HG03378 (cell line): ENCODE measurements around the gene KDR.

Source experiments
- ATAC-seq: cut with Tn5 transposase; IDR thresholded peaks from one replicate; pipeline ENCODE4 v1.9.1; 2021; ENCODE audit warnings: mild to moderate bottlenecking, moderate library complexity; ENCODE audit not compliant: unreplicated experiment

Gene KDR

DNA sequence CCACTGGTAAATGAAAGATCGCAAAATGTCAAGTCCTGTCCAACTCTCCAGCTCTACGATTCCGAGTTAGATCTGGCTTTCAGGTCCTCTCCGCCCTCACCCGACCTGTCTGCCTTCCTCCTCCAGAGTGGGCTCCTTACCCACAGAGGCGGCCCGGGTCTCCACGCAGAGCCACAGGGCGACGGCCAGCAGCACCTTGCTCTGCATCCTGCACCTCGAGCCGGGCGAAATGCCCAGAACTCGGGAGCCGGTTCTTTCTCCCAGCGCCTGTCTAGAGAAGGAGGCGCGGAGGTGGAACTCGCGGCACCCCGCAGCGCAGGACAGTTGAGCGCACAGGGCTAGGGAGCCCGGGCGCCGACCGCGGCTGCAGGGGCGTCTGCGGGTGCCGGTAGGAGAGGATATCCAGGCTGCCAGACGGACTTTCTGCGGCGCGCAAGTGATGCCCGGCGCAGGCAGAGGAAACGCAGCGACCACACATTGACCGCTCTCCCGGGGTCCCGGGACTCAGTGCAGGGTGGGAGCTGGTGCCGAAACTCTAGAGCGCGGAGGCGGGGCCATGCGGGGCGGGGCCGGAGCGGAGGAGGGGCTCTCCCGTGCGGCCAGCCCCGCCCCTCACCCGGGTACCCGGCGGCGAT lies at the start of gene KDR:
Gene KDR, minus strand, starts transcription at position 509 of the 635 bp plus-strand sequence. Its CDS starts 302 bp downstream, at position 207.
- no peak for ATAC-seq

DNA sequence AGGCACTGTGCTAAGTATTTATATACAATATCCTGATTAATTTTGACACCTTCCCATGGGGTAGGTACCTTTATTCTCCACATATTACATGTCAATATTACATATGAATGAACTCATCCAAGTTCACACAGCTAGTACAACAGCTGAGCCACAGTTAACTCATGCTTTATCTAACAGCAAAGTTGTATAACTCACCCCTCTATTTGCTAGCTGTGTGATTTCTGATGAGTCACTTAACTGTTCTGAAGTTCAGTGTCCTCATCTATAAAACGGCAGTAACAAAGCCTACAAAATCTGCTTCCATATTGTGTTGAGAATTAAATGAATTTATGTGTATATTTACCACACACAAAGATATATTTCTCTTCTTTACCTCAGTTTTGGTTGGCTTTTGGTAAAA lies 48.2 kb upstream of the KDR start:
- no peak for ATAC-seq

DNA sequence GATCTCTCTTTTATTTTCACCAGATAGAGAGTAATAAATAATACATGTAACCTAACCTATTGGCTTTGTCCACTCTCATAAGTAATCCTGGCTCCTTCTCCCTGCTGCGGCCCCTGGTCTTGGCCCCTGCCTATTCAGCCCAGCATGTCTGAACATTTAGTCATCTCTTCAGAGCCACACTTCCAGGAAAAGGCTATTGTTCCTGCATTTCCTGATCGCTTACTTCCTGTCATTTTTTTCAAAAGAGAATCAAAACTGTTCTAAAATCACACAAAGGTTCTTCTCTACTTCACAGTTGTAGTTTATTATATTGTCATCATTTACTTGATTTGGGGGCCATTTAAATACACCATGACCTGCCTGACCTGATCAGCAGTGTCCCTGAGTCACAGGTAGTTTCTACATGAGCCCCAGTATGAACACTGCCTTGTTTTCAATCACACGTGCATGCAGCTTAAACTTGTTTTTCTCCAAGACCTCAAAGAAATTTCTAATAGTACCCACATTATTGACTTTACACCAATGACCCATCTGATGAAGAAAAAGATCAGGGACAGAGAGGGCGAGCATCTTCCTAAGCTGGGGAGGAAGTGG lies 47.4 kb upstream of the KDR start:
- ATAC-seq: no peak

DNA sequence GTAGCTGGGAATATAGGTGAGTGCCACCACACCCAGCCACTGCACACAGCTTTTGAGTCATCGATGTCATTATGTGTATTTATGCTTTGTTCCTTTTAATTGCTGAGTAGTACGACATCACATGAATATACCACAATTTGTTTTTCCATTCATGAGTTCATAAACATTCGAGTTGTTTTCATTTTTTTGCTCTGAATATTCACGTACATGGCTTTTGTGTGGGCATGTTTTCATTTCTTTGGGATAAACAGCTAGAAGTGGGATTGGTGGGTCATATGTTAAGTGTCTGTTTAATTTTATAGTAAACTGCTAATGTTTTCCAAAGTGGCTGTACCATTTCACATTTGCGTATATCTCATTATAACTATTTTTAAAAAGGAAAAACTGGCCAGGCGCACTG lies 45.1 kb upstream of the KDR start:
- no peak for ATAC-seq

DNA sequence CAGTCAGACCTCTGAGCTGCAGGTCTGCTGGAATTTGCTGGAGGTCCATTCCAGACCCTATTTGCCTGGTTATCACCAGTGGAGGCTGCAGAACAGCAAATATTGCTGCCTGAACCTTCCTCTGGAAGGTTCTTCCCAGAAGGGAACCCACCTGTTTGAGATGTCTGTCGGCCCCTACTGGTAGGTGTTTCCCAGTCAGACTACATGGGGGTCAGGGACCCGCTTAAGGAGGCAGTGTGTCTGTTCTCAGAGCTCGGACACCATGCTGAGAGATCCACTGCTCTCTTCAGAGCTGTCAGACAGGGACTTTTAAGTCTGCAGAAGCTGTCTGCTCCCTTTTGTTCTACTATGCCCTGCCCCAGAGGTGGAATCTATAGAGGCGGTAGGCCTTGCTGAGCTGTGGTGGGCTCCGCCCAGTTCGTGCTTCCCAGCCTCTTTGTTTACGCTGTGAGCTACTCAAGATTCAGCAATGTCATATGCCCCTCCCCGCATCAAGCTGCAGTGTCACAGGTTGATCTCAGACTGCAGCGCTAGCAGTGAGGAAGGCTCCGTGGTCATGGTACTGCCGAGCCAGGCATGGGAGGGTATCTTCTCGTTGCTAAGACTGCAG lies 44.1 kb upstream of the KDR start:
- ATAC-seq: no peak

DNA sequence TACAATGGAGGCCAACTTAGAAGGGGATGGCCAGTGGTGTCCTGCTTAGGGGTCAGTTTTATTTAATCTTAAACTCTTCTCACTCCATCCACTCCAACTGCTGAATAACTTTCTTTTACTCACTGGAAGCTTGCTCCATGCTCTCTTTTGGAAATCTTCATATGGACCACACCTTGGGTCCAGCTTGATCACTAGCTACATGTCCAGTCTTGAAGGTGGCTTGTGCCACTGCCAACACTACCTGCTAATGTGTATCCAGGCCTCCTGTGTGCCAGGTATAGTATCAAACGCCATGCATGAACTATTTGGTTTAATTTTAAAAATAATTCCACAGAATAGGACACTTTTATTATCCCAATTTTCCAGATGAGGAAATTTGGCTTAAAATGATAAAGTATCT lies 37.0 kb upstream of the KDR start:
- ATAC-seq: no peak

DNA sequence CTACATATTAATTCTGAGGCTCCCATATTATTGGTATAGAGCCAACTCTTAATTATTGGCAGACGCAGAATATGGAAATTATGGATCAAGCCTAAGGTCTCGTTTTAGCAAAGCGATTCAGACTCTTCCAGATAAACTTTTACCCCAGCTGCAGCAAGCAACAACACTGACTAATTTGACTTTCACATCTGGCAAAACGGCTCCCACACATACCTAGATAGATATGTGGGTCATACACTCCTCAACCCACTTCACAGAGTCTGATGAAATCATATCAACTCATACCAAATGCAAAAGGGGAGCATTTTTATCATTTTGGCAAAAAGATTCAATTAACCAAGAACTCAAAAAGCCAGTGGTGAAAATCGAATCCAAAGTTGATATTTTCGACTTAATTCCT lies 36.3 kb upstream of the KDR start:
- ATAC-seq: no peak

GRCh38 chr4:55159851-55160250 lies 34.5 kb upstream of the KDR start:
- no peak for ATAC-seq

DNA sequence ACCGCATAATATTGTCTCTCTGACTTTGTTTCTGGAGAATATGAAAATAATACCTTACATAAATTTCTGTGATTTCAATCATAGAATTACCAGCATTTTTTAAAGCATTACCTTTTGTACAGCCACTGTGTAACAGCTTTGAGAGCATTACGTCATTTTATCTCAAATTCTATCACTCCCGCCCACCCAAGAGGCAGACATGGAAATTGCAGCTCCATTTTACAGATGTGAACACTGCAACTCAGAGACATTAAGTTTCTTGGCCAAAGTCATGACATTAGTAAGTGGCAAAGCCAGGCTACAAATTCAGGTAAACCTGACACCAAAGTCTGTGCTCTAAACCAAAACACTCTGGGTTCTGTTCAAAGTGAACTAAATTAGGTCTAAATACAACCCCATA lies 33.6 kb upstream of the KDR start:
- no peak for ATAC-seq

DNA sequence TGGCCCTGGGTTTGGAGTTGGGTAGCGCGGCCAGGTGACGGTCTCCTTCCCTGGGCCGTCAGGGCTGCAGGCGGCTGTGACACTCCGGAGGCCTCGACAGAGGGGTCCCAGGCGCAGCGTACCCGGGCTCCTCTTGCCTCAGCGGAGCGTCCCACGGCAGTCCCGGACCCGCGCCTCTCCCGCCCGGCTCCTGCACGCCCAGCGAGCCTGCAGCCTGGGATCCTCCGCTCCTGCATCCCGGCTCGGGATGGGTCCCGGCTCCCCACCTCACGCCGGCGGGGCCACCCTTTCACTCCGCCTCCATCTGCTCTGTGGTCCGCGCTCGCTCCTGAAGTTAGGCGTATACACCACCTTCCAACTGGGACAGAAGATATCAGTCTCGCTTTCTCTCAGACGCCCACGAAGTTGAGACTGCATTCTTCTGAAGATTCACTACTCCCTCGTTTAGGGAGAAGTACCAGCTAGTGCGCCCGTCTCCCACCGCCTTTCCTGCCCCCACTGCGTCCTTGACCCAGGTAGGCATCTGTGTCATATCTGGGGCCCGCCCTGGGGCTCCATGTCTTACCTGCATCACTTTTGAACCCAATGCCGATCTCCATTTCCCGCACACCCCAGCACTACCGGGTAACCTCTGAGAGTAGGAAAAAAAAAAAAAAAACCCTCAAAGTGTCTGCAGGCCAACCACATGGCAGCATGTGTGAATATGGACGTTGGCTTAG lies 32.3 kb upstream of the KDR start:
- ATAC-seq: no peak

DNA sequence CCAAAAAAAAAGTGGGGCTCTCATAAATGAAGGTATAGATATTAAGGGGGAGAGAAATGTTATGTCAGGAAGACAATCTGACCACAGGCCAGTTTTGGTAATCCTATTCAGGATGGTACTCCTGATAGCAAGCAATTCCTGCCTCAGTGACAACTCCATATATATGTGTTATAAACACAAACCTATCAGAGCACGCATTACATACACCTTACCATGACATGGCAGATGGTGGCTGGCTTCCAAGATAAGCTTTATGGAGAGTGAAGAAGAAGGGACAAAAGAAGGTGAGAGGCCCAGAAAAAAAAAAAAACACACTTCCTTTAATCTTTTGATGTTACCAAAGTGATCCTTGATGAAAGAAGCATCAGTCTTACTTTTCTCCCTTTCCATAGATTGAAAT lies 29.5 kb upstream of the KDR start:
- no peak for ATAC-seq

GRCh38 chr4:55154290-55154880 lies 29.0 kb upstream of the KDR start:
- no peak for ATAC-seq

DNA sequence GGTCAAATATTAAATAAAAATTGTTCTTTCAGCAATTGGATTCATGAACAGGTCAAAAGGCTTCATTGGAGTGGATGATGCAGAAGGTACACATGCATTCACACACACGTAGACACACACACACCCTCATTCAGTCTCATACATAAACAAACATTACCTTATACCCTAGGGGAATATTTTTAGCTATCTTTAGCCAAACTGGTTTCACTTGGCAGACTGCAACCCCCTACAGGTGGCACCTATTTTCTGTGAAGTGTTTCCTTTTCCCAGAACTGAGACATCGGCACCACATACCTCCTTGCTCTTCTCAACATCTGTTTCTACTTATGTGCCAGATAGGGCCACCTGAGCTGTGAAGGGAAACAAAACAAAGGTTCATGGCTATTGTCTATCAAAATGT lies 18.5 kb upstream of the KDR start:
- no peak for ATAC-seq

- ATAC-seq: no peak
Measured at GRCh38 chr4:55138367-55138766, 13.0 kb upstream of the KDR start.

DNA sequence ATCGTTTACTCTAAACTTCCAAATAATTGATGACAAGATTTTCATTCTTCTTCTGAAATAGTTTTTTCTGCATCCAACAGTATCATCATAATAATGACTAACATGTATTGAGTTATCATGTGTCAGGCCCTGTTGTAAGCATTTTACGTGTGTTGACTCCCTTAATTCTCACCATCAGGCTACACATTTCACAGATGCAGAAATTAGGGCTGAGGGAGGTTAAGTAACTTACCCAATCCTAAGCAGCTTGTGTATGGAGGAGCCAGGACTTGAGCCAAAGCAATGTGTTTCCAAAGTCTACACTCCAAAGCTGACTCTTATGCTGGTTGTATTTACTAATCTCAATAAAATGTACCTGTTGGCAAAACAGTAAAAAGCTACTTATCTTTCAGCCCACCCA lies 11.2 kb upstream of the KDR start:
- ATAC-seq: no peak

- no peak for ATAC-seq
Measured at GRCh38 chr4:55133951-55134350, 8.6 kb upstream of the KDR start.

DNA sequence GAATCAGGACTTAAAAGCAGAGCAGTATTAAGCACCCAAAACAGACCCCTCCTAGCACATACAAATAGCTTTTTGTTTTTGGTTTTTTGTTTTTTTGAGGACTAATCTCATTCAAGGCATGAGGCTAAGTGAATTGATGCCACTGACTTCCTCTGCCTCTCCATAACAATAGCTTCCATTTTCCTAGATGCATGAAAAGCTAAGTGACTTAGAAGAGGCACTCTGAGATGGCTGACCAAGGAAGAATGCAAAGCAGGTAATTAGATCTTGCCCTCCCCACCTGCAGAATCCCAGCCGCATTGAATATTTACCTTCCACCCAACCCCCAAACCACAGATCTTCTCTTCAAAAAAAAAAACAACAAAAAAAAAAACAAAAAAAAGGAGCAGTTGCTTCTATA lies 7.4 kb upstream of the KDR start:
- ATAC-seq: no peak

- ATAC-seq: no peak
Measured at GRCh38 chr4:55127521-55127920, 2.1 kb upstream of the KDR start.

- ATAC-seq: no peak
Measured at GRCh38 chr4:55127053-55127452, 1.7 kb upstream of the KDR start.

DNA sequence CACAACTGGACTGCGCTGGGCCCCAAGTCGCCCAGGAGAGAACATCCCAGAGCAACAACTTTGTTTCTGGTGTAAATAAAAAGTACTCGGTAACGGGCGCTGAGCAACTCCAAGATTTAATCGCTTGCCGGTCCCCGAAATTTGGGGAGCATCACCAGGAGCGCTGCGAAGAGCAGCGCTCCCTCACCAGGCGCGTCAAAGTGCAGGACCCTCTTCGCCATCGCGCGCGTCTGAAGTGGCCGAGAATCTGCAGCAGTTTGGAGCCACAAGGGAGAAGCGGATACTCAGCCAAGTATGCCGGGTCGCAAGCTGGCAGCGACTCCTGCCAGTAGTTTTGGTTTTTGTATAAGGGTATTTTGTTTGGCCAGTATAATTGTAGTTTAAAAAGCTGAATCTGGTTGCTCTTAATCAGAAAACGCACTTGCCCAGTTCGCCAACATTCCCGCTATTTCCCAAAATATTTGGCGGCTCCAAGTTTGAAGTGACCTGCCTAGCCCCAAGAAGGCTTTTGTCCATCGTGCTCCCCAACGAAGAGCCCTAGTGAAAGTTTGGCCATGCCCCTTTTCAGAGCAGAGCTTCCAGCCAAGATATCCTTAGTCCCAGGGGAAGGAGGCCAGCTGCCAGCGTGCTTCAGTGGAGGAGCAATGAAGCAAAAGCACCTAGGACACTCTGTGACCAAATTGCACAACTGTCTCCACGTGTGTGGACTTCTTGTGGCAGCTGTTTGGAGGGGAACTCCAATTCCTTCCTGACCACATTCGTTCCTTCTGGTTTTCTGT lies 557 bp upstream of the KDR start:
- ATAC-seq: no peak
